ENCODE data around the gene SH3BGR. TPM values are rescaled to one million over a fixed set of nuclear protein-coding genes. Genes with fewer than 3 reads are reported as not detected.

SH3BGR gene
- total and polyA plus RNA-seq, 2 of the 4 experiments (the other 2 are of a cell fraction) = 1.6 to 2.0 TPM

GRCh38 chr21:39434950-39435349, 16.8 kb upstream of the SH3BGR start:
- Histone ChIP-seq H2BK120ac (ENCODE audit: low read depth, low read length) (no peak overlapping the region), H2AK9ac (replicated peaks; ENCODE audit: low read depth, low read length, poor library complexity) (no peak overlapping the region), H3K9ac (ENCODE audit: low read depth, low read length) (no peak overlapping the region), H3K4ac (ENCODE audit: low read depth, low read length) (no peak overlapping the region), H3K9me1 (ENCODE audit: insufficient read depth, low read length) (peaks cover 3% of the 10 kb centered on the region; the same call in 1 of the 2 replicates), H3K4me1 (ENCODE audit: control insufficient read depth, insufficient read depth, low read length) (peaks cover 6% of the 10 kb centered on the region; the same call in 1 of the 2 replicates), H4K8ac (ENCODE audit: low read depth in 2 of 2, low read length in 2 of 2) (no peak overlapping the region), H3K23ac (ENCODE audit: low read depth, low read length) (no peak overlapping the region), H2BK20ac (ENCODE audit: low read depth, low read length) (no peak overlapping the region), H3K56ac (ENCODE audit: extremely low read depth, insufficient read depth, low read length) (no peak overlapping the region), H3K27ac (ENCODE audit: insufficient read depth, low read length) (no peak overlapping the region), H3K79me1 (ENCODE audit: low read depth in 1 of 2, low read length in 2 of 2) (no peaks in the 10 kb centered on the region), H3K4me2 (ENCODE audit: low read depth, low read length) (no peak overlapping the region), H2BK15ac (ENCODE audit: low read depth, low read length) (no peak overlapping the region), H2BK5ac (ENCODE audit: low read depth, low read length, poor library complexity, severe bottlenecking) (no peak overlapping the region), H4K91ac (ENCODE audit: insufficient read depth, low read depth, low read length) (no peak overlapping the region), H3K36me3 (ENCODE audit: control insufficient read depth, insufficient read depth, low read length) (no peaks in the 10 kb centered on the region), H4K5ac (ENCODE audit: low read depth, low read length) (no peak overlapping the region), H2AFZ (replicated peaks; ENCODE audit: low read length, poor library complexity) (no peak overlapping the region), H3K18ac (ENCODE audit: low read depth, low read length) (no peak overlapping the region), H3K14ac (replicated peaks; ENCODE audit: low read depth, low read length) (no peak overlapping the region), H3K27me3 (ENCODE audit: control insufficient read depth, insufficient read depth, low read length) (no peaks in the 10 kb centered on the region), H4K20me1 (ENCODE audit: insufficient read depth, low read length) (no peaks in the 10 kb centered on the region), H3K9me3 (ENCODE audit: control insufficient read depth, insufficient read depth, low read length) (no peaks in the 10 kb centered on the region; the same call in 1 of the 2 replicates), H3K4me3 (ENCODE audit: insufficient read depth, low read depth, low read length) (no peak overlapping the region), H2AK5ac (ENCODE audit: low read depth, low read length) (no peak overlapping the region)
- DNase-seq (peak; percentile 33), ATAC-seq (ENCODE audit: low read depth) (peak; percentile 24; the same call in 1 of the 2 replicates)
- intact Hi-C loops (cut with micrococcal nuclease) = no loop called here
- WGBS, 2 experiments (ENCODE audit: extremely low coverage in 2 of 2, insufficient read length in 1 of 2) = no CpG with 5 or more reads among the region's 4 CpGs
- TF ChIP-seq MAFK (IDR thresholded peaks at IDR 0.05; ENCODE audit: low read depth, low read length) (no peak), RFX5 (IDR thresholded peaks at IDR 0.05; ENCODE audit: low read depth, low read length) (no peak), CHD1 (IDR thresholded peaks at IDR 0.05; ENCODE audit: low read depth, low read length) (no peak), MXI1 (IDR thresholded peaks at IDR 0.05; ENCODE audit: borderline replicate concordance, low read depth, low read length) (no peak), BHLHE40 (IDR thresholded peaks at IDR 0.05; ENCODE audit: low read depth, low read length) (no peak), MAZ (IDR thresholded peaks at IDR 0.05; ENCODE audit: borderline replicate concordance, low read depth, low read length) (no peak), USF2 (IDR thresholded peaks at IDR 0.05; ENCODE audit: low read depth, low read length) (no peak), SMC3 (IDR thresholded peaks at IDR 0.05; ENCODE audit: low read depth, low read length) (no peak), RCOR1 (IDR thresholded peaks at IDR 0.05; ENCODE audit: insufficient replicate concordance, low read length) (no peak), RAD21 (IDR thresholded peaks at IDR 0.05; ENCODE audit: low read length) (no peak), CEBPB (IDR thresholded peaks at IDR 0.05; ENCODE audit: low read depth, low read length) (no peak), NFE2L2 (IDR thresholded peaks at IDR 0.05; ENCODE audit: low read depth, low read length) (no peak), FOS (IDR thresholded peaks at IDR 0.05; ENCODE audit: low read depth, low read length) (no peak), POLR2A (IDR thresholded peaks at IDR 0.05; ENCODE audit: low read depth, low read length) (no peak), ELK1 (IDR thresholded peaks at IDR 0.05; ENCODE audit: borderline replicate concordance, low read depth, low read length) (no peak)
- TF ChIP-seq, protein P1, sequence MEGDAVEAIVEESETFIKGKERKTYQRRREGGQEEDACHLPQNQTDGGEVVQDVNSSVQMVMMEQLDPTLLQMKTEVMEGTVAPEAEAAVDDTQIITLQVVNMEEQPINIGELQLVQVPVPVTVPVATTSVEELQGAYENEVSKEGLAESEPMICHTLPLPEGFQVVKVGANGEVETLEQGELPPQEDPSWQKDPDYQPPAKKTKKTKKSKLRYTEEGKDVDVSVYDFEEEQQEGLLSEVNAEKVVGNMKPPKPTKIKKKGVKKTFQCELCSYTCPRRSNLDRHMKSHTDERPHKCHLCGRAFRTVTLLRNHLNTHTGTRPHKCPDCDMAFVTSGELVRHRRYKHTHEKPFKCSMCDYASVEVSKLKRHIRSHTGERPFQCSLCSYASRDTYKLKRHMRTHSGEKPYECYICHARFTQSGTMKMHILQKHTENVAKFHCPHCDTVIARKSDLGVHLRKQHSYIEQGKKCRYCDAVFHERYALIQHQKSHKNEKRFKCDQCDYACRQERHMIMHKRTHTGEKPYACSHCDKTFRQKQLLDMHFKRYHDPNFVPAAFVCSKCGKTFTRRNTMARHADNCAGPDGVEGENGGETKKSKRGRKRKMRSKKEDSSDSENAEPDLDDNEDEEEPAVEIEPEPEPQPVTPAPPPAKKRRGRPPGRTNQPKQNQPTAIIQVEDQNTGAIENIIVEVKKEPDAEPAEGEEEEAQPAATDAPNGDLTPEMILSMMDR (conservative IDR thresholded peaks at IDR 0.05; ENCODE audit: low read depth, low read length) = no peak
- ChIA-PET CTCF (no interaction called here), POLR2A (ENCODE audit: unreplicated experiment) (no interaction called here)
- no TSS peak for BruUV-seq (replicated peaks)
- in situ Hi-C loops (cut with MboI; ENCODE audit: low sequenced_read_pairs) = no loop called here
- dilution Hi-C loops (cut with HindIII; ENCODE audit: low sequenced_read_pairs, unreplicated experiment) = no loop called here

Measured in IMR-90 (cell line).